ENCODE data around the gene CNTNAP2.
"Not testable (repeated sequence)": the region's sequence is repeated elsewhere in the genome, so short reads cannot be mapped to it uniquely, and the experiment has no call there.

CNTNAP2 gene

DNA sequence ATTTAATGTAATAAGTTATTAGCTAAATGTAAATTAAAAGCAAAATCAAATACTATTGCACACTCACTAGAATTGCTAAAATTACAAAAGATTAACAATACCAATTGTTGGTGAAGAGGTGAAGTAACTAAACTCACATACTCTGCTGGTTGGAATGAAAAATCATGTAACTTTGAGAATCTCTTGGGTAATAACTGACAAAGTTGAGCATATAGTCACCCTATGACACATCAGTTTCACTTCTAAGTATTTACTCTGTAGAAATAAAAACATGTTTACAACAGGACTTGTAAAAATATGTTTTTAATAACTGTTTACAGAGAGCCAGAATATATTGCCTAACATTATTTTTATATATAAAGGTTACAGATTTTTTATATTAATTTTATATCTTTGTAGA, 33.6 kb downstream of the CNTNAP2 start:
- no peak for DNase-seq

- no peak for DNase-seq
Measured at GRCh38 chr7:146172112-146172511, 55.5 kb downstream of the CNTNAP2 start.

DNA sequence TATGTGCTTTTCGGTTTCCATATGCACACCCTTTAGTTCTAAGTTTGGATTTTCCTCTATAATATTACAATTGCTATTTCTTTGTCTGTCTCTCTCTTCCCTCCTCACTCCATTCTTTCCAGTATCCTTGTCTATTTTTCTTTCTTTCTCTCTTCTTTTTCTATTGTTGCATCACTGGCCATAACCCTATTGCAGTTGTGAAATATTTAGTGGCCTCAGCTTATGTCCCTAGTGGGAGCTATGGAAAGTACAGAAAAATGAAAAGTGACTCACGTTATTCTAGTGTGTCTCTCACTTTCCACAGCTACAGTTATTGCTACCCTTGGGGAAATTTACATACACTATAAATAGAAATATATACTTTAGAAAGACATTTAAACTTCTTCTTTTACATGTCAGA, 59.1 kb downstream of the CNTNAP2 start:
- no peak for DNase-seq

GRCh38 chr7:146176860-146177259, 60.3 kb downstream of the CNTNAP2 start:
- DNase-seq, result no peak

DNA sequence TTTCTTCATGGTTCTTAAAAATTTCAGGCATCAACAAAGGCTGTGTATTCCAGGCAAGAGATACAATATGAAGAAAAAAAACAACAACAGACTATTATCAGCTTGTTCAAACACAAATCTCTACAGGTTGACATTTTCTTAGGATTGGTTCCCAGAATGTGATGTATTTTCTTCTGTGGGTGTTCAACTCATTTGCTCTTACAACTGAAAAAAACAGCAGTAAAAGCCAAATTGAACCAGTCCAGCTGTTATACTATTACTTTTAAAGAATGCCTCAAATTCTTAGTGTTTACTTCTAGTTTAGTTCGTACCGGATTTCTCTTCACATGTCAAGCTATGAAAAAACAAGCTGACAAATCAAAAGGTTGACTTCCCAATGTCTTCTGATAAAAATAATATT, 60.7 kb downstream of the CNTNAP2 start:
- DNase-seq, result no peak

GRCh38 chr7:146185844-146186243, 69.2 kb downstream of the CNTNAP2 start:
- no peak for DNase-seq

DNA sequence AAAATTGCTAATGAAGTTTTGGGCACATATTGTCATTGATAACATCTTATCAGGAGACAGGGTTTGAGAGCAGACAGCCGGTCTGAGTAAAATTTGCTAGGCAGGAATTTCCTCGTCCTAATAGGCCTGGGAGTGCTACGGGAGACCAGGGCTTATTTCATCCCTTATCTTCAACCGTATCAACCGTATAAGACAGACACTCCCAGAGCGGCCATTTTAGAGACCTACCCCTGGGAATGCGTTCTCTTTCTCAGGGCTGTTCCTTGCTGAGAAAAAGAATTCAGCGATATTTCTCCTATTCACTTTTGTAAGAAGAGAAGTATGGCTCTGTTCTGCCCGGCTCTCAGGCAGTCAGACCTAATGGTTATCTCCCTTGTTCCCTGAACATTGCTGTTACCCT, 74.8 kb downstream of the CNTNAP2 start:
- DNase-seq, result not testable (repeated sequence)

DNA sequence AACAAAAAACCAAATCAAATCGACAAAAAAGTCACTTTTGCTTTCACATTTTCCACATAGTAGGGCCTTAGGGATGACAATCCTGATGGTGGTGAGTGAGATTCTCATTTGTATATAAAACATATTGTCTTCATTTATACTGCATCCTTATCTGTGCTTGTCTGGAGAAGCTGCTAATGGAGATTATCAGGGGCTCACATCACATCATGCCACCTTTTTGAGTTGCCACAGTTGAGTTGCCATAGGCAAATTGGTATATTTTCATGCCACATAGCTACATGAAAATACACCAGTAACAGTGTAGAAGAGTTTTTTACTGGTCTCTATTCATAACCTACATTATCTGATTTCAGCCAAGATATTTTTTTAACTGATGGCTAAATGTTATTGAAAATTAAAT, 85.3 kb downstream of the CNTNAP2 start:
- no peak for DNase-seq

DNA sequence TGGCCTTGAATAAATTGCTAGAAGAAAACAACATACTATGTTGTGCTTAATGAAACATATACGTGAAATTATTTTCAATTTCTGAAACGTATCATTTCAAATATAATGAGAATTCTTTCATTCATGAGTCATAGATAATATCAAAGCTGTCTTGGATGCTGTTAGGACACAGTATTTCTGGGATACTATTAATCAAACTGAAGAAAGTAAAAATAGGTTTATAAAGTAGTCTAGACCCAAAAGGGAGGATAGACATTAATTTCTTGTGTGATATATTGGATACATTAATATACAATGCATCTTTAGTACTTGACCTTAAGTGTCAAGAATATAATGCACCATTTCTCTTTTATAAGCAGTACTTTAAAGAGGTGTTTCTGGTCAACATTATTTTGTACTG, 89.7 kb downstream of the CNTNAP2 start:
- no peak for DNase-seq

- DNase-seq, result no peak
Measured at GRCh38 chr7:146208492-146208891, 91.9 kb downstream of the CNTNAP2 start.

GRCh38 chr7:146214842-146215241, 98.2 kb downstream of the CNTNAP2 start:
- DNase-seq, result no peak

GRCh38 chr7:146216396-146217041, 99.9 kb downstream of the CNTNAP2 start:
- DNase-seq, result no peak

DNA sequence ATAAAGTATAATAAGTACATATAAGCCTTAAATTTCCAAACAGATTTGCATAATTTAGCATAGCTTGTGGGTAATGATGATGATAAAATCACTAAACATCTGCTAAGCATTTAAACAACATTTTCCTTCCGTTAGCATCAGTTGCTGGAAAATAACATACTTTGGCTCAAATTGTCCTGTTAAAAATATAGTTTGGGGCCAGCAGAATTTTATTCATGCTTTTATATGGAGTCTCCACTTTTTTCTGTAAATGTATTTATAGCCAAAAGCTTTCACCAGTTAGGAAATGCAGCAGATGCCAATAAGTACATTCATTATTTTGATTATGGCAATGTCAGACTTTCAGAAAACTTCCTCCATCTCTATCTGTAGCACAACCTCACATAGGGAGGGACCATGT, 107.2 kb downstream of the CNTNAP2 start:
- no peak for DNase-seq

GRCh38 chr7:146232604-146233003, 116.0 kb downstream of the CNTNAP2 start:
- DNase-seq, result no peak

- DNase-seq, result no peak
Measured at GRCh38 chr7:146235195-146235594, 118.6 kb downstream of the CNTNAP2 start.

GRCh38 chr7:146242661-146243060, 126.1 kb downstream of the CNTNAP2 start:
- DNase-seq, result no peak

DNA sequence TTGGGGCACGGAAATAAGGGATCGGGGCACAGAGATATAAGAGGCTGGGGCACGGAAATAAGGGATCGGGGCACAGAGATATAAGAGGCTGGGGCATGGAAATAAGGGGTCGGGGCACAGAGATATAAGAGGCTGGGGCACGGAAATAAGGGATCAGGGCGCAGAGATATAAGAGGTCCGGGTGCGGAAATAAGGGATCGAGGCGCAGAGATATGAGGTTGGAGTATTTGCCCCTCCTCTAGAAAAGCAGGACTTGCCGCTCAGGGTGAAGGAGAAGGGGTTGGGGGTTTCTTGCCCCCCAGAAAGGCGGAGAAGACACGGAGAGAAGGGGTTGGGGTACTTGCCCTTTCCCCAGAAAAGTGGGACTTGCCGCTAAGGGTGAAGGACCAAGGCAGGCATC, 131.4 kb downstream of the CNTNAP2 start:
- DNase-seq, result not testable (repeated sequence)

DNA sequence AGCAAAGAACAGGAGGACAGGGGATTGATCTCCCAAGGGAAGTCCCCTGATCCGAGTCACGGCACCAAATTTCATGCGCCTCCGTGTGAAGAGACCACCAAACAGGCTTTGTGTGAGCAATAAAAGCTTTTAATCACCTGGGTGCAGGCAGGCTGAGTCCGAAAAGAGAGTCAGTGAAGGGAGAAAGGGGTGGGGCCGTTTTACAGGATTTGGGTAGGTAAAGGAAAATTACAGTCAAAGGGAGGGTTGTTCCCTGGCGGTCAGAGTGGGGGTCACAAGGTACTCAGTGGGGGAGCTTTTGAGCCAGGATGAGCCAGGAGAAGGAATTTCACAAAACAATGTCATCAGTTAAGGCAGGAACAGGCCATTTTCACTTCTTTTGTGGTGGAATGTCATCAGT, 132.1 kb downstream of the CNTNAP2 start:
- not testable (repeated sequence) for DNase-seq

DNA sequence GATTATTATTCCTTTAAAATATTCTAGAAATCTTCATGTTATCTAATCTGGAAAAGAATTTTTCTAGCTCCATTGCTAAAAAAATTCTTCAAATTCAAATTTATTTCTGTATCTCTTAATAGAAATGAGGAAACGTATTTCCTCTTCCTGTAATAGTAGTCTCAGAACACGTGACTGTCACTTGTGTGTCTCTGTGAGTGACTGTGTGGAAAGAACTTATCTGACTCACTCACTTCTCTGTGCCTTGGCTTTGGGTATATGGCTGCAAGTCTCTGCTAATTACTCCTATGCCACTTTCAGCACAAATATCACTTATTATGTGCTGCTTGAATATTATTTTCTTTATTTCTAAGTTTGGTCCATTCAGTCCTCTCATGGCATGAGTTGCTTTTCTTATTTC, 132.7 kb downstream of the CNTNAP2 start:
- no peak for DNase-seq

DNA sequence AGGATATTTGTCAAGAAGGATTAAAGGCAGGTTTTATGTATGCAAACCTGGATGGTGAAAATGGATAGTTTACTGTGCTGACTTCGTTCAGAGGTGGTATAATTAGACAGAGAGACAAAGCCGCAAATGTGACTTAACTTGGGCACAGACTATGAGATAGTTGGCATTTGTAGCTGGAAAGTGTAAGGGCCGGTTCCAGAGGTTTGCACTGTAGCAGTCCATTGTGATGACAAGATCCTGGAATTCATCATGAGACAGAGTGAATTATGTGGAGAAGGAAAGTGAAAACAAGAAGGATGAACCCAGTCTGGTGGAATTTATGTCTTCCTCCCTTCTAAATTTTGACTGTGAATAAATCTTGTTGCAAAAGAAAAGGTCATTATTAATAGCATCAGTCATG, 139.0 kb downstream of the CNTNAP2 start:
- DNase-seq, result no peak

DNA sequence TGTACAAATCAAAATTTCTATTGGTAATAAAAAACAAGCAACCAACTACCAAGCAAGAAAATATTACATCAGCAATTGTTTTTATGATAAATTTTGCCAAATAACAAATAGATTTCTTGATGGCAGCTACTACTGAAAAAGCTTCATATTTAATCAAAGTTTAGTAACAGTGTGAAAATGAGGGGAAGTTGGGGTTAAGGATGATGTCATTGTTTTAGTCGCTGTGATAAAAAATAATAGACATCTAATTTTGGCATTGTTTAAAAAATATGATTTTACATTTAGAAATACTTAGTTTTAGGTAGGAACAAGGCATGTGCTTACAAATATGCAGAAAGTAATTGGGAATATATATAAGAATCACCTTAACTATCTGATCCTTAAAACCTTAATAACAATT, 145.9 kb downstream of the CNTNAP2 start:
- no peak for DNase-seq

DNA sequence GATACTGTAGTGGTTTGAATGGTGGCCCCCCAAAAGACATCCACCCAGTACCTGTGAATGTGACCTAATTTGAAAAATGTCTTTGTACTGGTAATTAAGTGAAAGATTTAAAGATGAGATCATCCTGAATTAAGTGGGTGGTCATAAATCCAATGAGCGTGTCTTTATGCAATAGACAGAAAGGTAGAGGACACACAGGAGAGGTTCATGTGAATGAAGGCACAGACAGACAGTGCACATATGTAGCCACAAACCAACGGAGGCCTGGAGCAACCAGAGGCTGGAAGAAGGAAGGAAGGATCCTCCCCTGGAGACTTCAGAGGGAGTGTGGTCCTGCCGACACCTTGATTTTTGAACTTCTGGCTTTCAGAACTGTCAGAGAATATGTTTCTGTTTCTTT, 160.3 kb downstream of the CNTNAP2 start:
- DNase-seq, result no peak

DNA sequence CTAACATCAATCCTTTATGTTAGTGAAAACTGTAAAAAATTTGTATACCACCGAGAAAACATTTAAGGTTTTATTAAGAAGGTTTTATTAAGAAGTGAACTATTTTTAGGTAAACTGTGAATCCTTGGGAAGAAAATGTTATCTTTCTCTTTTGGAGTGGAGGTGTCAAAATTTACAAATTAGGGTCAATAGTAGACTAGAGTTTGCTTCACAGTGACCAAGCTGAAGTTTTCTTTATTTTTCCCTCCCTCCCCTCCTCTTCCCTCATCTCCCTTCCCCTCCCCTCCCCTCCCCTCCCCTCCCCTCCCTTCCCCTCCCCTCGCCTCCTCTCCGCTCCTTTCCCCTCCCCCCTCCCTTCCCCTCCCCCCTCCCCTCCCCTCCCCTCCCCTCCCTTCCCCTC, 168.8 kb downstream of the CNTNAP2 start:
- no peak for DNase-seq

GRCh38 chr7:146290746-146291145, 174.1 kb downstream of the CNTNAP2 start:
- DNase-seq, result no peak

DNA sequence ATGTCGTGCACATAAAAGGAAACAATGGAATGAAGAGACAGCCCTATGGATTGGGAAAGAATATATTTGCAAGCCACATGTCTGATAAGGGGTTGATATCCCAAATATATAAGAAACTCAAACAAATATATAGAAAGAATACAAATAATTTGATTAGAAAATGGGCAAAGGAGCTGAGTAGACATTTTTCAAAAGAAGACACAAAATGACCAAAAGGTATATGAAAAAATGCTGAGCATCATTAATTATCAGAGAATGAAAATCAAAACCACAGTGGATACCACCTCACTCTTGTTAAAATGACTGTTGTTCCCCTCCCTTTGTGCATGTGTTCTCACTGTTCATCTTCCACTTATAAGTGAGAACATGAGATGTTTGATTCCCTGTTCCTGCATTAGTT, 175.3 kb downstream of the CNTNAP2 start:
- no peak for DNase-seq

GRCh38 chr7:146296028-146296427, 179.4 kb downstream of the CNTNAP2 start:
- DNase-seq, result no peak
